Measurements from ENCODE around the gene VENTX. TPM values are rescaled to one million over a fixed set of nuclear protein-coding genes. Genes with fewer than 3 reads are reported as not detected.
A peak's percentile ranks its signal among the peaks of the same experiment; 100 is the strongest.
"Not testable (repeated sequence)": the region's sequence is repeated elsewhere in the genome, so short reads cannot be mapped to it uniquely, and the experiment has no call there.

VENTX gene
- total RNA-seq, 4 donors from 2014 or later: 0.13 to 1.3 (median 0.34) TPM

DNA sequence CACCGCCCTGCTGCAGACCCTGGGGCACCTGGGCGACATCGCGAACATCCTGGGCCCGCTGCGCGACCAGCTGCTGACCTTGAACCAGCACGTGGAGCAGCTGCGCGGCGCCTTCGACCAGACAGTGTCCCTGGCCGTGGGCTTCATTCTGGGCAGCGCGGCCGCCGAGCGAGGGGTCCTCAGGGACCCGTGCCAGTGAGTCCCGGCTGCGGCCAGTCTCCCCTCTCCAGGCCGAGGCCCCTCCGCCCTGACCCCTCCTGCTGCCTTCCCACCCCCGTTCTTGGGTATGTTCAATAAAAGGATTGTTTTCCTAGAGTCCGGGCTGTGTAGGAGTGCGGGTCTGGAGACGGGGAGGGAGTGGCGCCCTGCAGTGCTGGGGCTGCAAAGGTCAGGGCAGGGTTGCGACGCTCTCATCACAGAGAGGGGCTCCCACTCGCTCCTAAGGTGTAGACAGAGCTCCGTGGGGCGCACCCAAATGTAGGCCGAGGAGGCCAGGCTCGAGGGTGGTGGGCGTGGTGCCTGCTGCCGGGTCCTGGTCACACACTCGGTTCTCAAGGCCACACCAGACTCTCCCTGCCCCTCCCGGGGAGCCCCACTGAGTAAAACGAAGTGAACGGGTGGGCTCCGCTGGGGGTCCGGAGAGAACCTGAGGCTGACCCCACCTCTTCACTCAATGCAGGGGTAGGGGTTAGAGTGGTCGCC is 6.3 kb upstream of the VENTX start:
- Histone ChIP-seq H3K9me3 (no peaks in the 10 kb centered on the region), H3K27ac (no peak overlapping the region), H3K4me1 (no peaks in the 10 kb centered on the region), H3K27me3 (peaks cover 57 to 75% (median 69%) of the 10 kb centered on the region in 3 donors), H3K4me3 (no peak overlapping the region), H3K36me3 (no peaks in the 10 kb centered on the region)
- TF ChIP-seq, protein P1, sequence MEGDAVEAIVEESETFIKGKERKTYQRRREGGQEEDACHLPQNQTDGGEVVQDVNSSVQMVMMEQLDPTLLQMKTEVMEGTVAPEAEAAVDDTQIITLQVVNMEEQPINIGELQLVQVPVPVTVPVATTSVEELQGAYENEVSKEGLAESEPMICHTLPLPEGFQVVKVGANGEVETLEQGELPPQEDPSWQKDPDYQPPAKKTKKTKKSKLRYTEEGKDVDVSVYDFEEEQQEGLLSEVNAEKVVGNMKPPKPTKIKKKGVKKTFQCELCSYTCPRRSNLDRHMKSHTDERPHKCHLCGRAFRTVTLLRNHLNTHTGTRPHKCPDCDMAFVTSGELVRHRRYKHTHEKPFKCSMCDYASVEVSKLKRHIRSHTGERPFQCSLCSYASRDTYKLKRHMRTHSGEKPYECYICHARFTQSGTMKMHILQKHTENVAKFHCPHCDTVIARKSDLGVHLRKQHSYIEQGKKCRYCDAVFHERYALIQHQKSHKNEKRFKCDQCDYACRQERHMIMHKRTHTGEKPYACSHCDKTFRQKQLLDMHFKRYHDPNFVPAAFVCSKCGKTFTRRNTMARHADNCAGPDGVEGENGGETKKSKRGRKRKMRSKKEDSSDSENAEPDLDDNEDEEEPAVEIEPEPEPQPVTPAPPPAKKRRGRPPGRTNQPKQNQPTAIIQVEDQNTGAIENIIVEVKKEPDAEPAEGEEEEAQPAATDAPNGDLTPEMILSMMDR (IDR thresholded peaks at IDR 0.05 in 4 of 5, conservative IDR thresholded peaks at IDR 0.05 in 1 of 5): no peak
- intact Hi-C loops (cut with DNase I; ENCODE audit: low total_unique reads) (no loop called here), in situ Hi-C loops (cut with MboI; ENCODE audit: low sequenced_read_pairs in 4 of 4) (no loop called here)
- ATAC-seq (no peak), DNase-seq (no peak)

DNA sequence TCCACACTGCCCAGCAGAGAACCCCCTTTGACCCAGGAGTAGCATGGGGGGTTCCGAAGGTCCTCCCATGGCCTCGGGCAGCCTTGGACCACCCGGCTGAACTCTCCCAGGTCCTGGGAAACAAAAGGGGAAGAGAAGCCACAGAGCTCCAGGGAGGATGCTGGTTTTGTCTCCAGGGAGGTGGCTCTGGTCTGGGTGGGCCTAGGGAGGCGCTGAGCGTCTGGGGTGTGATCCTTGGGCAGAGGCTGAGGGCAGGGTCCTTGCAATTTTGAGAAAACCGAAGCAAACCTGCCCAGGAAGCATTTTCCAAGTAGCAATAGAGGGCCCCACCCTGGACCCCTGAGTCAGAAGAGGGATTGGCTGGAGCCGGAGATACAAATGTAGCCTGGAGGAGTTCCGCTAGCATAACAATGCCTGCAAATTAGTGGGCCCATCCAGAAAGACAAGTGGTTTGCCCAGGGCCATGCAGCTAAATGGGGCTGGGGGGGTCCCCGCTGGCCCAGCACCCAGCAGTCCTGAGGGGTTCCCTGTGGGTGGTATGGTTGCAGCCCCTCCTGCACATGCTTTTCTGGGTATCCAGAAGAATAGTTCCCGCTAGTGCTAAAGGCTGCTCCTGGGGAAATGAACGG is 5.6 kb upstream of the VENTX start:
- TF ChIP-seq, protein P1 (IDR thresholded peaks at IDR 0.05 in 4 of 5, conservative IDR thresholded peaks at IDR 0.05 in 1 of 5): no peak
- TF ChIP-seq POLR2A (IDR thresholded peaks at IDR 0.05): no peak
- Histone ChIP-seq H3K9me3 (no peaks in the 10 kb centered on the region), H3K4me3 (no peak overlapping the region), H3K27ac (no peak overlapping the region), H3K27me3 (peaks cover 55 to 75% (median 71%) of the 10 kb centered on the region in 3 donors), H3K36me3 (no peaks in the 10 kb centered on the region), H3K4me1 (no peaks in the 10 kb centered on the region)
- DNase-seq: no peak
- ATAC-seq: no peak
- intact Hi-C loops (cut with DNase I; ENCODE audit: low total_unique reads): no loop called here
- in situ Hi-C loops (cut with MboI; ENCODE audit: low sequenced_read_pairs in 4 of 4): no loop called here

- ATAC-seq; DNase-seq; H3K36me3 ChIP-seq; H3K27ac ChIP-seq; H3K9me3 ChIP-seq; intact Hi-C loops (cut with DNase I; ENCODE audit: low total_unique reads); in situ Hi-C loops (cut with MboI; ENCODE audit: low sequenced_read_pairs in 4 of 4); H3K4me1 ChIP-seq; H3K4me3 ChIP-seq: not testable (repeated sequence)
- H3K27me3 ChIP-seq: peaks cover 56 to 75% (median 73%) of the 10 kb centered on the region in 3 donors
Measured at GRCh38 chr10:133234796-133235195, 2.9 kb upstream of the VENTX start.

DNA sequence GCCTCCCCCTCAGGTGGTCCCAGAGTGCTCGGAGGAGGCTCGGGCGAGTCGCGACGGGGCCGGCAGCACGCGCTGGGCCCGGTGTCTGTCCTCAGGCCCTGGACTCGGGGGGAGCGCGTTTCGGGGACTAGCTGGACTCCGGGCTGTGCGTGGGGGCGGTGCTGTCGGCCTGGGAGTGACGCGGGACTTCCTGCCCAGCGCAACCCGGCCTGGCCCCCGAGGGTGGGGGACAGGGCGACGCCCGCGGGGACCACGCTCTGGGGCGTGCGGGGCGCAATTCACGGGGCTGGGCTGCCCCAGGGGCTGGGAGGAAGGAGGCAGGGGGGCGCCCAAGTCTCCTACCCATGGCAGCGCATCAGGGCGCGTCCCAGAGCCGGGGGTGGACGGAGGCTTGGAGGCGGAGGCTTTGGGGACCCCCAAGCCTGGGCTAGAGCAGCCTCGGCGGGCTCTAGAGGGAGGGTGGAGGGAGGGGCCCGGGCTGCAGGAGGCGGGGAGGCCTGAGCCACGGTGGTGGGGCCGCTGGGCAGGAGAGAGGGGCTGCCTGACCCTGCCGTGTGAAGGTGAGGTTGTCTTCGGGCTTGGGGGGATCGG is 2.3 kb upstream of the VENTX start:
- no peaks in the 10 kb centered on the region for H3K36me3 ChIP-seq
- no peaks in the 10 kb centered on the region for H3K4me1 ChIP-seq
- intact Hi-C loops (cut with DNase I; ENCODE audit: low total_unique reads): no loop called here
- no peaks in the 10 kb centered on the region for H3K9me3 ChIP-seq
- no peak overlapping the region for H3K27ac ChIP-seq
- TF ChIP-seq POLR2A (IDR thresholded peaks at IDR 0.05): no peak
- TF ChIP-seq, protein P1 (IDR thresholded peaks at IDR 0.05 in 4 of 5, conservative IDR thresholded peaks at IDR 0.05 in 1 of 5): no peak
- in situ Hi-C loops (cut with MboI; ENCODE audit: low sequenced_read_pairs in 4 of 4): no loop called here
- peaks cover 59 to 77% (median 75%) of the 10 kb centered on the region in 3 donors for H3K27me3 ChIP-seq
- no peak for DNase-seq
- H3K4me3 ChIP-seq: peak overlapping the region in 1 of 4 donors; percentile 13
- ATAC-seq: no peak

DNA sequence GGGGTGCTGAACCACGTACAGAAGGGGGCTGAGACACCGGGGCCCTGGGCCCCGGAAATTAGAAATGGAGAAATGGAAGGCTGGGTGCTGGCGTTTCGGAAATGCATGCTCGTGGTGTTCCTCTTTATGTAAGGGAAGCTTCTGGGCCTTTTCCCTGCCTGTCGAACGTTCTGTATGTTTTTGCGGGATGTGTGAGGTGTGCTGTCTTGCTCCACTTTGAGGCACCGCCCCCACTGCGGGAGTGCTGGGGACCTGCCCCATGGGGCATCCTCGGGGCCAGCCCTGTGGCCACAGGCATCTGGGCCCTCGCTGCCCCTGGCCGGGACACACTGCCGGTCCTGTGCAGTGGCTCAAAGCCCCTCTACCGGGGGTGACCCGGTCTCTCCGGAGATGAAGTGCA is 1.7 kb upstream of the VENTX start:
- ATAC-seq: no peak
- Histone ChIP-seq H3K4me3 (peak overlapping the region in 1 of 4 donors; percentile 13), H3K36me3 (no peaks in the 10 kb centered on the region), H3K4me1 (no peaks in the 10 kb centered on the region), H3K27ac (no peak overlapping the region), H3K27me3 (peaks cover 59 to 80% (median 79%) of the 10 kb centered on the region in 3 donors), H3K9me3 (no peaks in the 10 kb centered on the region)
- DNase-seq: no peak
- no peak for TF ChIP-seq POLR2A (IDR thresholded peaks at IDR 0.05)
- TF ChIP-seq, protein P1 (IDR thresholded peaks at IDR 0.05 in 4 of 5, conservative IDR thresholded peaks at IDR 0.05 in 1 of 5): no peak
- in situ Hi-C loops (cut with MboI; ENCODE audit: low sequenced_read_pairs in 4 of 4): no loop called here
- intact Hi-C loops (cut with DNase I; ENCODE audit: low total_unique reads): no loop called here

Data from gastrocnemius medialis (tissue), 4 donors.